Kidney glomerular epithelial cell (primary cell): ENCODE measurements around the gene FAM163B.

Experiments
- DNase-seq: peaks from one replicate; lab custom pipeline; 2025; lab: John Stamatoyannopoulos, UW

The FAM163B gene

DNA sequence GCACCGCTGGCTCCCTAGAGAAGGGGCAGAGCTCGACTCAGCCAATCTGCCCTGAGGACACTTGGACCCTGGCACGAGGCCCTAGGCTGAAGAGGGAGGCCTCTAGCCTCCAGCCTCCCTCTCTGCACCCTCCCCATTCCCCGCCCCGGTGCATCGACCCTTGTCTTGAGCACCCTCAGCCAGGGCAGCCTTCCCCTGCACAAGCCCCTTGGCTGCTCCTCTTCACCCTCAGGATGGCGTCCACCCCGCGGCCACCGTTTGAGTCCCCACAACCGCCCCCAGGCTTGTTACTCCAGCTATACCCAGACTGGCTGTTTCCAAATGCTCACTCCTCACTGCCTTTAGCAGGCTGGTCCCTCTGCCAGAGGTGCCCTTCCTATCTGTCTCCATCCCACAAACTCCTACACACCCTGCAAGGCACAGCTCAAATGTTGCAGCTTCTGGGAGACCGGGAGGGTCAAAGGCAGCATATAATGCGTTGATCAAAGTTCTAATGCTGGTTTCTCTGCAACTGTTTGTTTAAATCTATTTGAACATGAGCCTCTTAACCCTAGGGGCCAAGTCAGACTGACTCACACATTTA lies 6.5 kb upstream of the FAM163B start:
- no peak for DNase-seq

DNA sequence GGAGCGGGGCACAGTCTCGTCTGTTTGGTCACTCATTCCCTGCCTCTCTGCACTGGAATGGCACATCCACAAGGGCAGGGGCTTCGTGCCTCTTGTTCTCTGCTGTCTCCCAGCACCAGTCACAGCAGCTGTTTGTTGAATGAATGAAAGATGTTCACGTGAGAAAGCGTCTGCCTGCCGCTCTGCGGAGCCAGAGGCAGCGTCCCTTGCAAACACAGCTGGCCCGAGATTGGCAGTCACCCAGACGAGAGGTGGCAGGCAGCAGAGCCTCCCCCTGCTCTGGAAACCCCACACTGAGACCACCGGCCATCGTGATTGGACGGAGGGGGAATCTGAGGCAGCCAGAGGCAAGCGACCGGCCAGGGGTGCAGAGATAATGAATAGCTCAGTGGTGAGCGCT lies 6.0 kb upstream of the FAM163B start:
- DNase-seq = no peak

DNA sequence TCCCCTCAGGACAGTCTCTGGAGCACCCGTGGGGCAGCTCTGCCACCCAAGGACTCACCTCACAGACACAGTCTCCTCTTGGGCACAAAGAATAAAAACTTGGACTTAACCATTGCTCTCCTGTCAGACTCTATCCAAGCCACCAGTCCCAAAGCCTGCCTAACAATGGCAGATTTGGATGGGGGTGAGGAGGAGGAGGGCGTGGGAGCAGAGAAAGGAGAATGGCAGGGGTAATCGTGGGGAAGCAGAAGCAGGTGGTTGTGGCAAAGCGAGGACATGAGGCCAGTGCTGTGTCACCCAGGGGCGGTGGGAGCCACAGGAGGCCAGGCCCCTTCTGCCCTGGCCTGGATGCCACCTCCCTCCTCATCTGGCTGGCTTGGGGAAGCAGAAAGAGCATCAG lies 5.5 kb upstream of the FAM163B start:
- DNase-seq = no peak

DNA sequence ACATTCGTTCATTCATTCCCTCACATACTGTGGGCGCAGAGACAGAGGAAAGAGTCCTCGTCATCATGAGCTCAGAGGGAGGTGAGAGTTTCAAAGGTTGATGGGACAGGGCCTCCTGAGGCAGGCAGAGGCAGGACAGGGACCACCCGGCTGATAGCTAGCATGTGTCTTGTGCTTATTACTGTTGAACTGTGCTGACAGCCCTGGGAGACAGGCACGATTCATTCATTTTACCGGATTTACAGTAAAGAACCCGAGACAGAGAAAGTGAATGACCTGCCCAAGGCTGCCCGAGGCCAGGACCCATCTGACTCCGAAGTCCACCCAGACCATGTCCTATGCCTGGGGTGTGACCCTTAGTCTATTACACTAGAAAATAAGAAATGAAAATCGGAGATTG lies 4.9 kb upstream of the FAM163B start:
- DNase-seq = no peak

DNA sequence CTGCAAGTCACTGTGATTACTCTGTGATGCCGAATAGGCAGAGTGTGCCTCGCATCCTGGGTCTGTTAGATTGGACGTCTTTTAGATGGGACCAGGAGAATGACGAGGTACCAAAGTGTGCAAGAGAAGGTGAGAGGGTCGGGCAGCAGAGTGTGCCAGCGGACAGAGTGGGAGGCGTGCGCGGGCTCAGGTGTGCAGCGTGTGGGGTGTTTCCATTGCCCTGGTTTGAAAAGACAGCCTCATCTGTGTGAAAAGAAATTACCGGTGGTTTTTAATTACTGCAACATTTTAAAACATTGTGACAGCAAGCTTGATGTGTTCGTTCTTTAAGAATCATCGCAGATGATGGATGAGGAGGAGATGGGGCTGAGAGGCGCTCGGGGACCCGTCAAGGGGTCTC lies 4.2 kb upstream of the FAM163B start:
- no peak for DNase-seq

DNA sequence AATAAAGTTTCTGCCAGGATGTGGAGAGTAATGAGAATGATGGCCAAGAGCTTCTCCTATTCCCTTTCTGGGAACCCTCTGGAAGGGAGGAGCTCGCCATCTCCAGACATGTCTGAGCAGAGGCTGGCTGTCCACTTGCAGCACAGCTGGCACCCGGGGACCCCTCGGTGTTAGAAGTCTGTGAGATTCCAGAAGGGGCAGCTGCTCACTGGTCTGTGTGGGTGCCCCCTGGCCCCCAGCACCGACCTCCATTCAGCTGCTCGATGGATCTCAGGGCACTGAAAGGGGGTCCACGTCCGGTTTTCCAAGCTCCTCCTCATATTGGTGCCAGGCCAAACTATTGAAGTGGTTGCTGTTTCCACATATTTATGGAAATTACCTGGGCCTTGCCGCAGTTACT lies 3.6 kb upstream of the FAM163B start:
- no peak for DNase-seq

DNA sequence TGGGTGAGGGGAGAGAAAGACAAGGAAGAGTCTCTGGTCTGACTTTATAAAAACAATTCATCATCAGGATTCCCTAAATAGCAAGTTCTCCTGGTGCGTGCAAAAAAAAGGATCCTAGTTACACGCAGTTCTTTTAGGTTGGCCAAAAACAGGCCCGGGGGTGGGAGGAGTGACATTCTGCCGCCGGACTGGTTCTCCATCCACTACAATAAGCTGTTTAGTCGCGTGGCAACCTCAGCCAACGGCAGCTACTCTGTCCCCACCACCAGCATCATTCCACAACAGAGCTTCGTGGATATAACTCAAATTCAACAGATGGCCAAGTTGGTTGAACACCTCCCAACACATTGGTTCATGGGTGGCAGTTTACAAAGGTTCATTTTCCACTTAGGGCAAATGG lies 2.9 kb upstream of the FAM163B start:
- DNase-seq = no peak

DNA sequence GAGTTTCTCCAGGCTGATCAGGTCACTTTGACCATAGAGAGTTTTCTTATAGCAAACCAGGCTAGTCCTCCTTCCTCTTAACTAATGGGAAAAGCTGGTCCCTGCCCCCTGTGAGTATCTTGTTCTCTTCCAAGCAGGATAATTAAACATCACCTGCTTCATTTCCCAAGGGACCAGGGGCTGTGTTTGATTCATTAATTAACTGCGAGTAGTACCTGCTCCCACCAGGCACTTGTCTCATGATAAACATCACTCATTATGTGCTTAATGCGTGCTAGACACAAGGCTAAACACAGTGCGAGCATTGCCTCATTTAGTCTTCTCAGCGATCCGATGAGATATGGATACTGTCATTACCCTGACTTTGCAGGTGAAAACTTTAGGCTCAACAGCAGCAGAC lies 1.7 kb upstream of the FAM163B start:
- DNase-seq = no peak

DNA sequence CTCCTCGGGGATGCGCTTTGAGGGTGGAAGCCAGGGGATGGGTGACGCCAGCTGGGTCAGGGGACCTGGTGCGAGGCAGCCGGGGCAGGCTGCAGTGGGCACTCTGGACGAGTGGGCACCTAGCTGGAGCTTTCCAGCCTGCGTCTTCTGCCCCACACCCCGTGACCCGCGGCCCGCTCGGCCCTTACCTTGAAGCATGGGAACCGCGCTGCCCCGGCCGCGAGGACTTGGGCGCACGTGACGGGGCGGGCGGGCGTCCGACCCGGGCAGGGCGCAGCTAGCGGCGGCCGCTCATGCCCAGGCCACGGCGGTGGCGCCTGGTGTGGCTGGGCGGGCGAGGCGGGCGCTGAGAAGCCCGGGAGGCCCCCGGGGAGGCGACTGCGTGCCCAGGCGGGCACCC lies 300 bp downstream of the FAM163B start:
- no peak for DNase-seq

DNA sequence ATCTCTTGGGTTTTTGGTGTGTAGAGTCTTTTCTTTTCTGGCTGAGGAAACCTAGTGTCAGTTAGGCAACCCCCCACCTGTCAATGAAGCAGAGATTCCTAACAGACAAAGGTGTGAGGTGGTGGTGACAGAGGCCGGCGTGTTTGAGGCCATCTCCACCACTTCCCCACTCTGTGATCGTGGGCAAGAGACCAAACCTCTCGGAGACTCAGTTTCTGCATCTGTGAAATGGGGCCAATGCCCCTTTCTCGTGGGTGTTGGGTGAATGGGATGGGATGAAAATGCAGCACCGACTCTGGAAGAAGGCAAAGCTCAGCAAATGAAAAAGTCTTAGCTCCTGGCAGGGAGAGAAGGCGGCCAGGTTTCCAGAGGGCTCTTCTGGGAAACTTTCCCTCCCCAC lies 807 bp downstream of the FAM163B start:
- DNase-seq = no peak

DNA sequence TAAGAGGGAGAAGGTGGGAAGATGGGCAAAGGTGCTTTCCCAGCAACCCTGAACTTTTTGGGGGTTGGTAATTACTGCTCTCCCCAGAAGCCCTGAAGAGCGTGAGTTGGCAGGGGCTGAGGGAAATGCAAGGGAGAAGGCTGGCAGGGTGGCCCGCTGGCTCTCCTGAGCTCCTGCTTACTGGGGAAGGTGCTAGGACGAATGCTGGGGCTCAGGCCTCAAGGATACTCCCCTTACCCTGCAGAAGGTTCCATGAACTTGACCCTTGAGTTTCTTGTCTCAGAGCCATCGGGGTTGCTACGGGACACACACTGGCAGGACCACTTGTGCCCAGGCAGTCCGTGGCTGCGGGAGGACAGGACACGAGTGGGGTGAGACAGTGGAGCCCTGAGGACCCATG lies 1.2 kb downstream of the FAM163B start:
- DNase-seq = no peak

DNA sequence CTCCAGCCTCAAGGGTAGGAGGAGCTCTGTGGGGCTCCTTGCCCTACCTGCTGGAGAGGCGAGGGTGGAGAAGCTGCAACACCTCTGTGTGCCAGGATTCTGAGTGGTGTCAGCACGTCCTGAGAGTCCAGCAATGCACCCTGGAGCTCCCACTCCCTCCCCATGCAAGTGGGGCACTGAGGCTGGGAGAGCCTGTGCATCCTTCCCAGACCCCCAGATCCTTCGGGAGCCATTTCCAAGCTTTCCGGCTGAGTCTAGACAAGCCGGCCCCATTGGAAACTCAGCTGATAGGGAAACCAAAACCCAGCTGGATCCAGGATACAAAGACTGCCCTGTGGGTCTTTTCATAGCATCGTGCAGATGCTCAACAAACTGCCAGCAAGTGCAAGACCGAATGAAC lies 1.8 kb downstream of the FAM163B start:
- no peak for DNase-seq

DNA sequence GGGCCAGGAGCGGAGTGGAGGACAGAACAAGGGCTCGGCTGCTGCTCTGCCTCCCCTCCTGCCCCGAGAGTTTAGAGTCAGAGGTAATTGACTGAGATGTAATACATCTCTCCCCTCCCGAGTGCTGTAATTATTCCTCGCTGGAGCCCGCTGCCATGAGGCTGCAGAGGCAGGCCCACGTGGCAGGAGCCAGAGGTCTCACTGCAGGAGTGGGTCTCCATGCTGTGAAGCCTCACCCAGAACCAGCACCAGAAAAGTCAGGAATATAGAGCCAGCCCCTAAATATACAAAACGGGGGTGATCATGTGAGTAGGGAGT lies 2.5 kb downstream of the FAM163B start:
- no peak for DNase-seq

DNA sequence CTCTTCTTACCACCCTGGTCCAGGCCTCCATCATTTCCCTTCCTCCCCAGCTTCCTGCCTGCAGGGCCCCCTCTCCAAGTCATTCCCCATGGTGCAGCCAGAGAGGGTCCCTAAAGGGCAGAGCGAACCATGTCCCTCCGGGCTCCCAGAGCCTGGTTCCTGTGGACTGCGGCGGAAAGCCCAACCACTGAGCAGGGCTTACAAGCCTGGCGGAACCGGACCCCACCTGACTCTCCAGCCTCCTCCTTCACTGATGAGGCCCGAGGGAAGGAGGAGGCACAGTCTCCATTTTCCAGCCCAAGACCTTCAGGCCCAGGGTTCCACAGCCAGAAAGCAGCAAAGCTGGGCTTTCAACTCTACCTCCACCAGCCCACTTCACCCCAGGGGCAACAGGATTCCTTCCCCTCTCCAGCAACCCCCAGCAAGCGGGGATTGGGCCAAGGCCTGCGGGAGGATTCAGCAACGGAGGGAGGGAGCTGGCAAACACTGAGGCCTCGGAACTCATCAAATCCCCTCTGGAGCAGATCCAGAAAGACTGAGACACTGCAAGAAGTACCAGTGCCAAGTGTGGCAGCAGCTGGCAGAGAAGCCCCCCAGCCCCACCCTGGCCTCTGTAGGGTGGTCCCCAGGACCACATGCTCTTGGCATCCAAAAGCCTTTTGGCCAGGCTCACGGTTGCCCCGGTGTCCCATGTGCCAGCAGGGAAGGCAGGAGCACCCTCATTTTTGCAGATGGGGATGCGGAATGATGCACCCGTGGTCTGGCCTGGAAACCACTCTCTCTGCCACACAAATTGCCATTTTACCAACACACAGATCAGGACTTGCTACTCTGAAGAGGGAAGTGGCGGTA lies 3.1 kb downstream of the FAM163B start:
- no peak for DNase-seq

DNA sequence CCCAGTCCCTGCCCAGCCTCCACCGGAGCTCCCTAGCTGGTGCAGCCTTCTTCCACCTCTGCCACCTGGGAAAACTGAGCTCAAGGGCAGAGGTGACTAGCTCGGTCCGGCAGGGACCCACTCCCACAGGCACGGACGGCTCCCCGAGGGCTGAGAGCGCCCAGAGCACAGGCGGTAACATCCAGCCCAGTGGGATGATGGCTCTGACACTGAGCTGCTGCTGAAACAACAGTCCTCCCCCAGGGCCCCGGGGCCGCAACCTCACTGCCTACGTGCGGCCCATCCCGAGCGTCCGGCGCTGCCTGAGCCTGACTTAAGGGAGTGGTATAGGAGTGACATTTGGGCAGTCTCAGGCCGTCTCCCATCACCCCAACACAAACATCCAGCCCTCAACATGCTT lies 3.7 kb downstream of the FAM163B start:
- no peak for DNase-seq

DNA sequence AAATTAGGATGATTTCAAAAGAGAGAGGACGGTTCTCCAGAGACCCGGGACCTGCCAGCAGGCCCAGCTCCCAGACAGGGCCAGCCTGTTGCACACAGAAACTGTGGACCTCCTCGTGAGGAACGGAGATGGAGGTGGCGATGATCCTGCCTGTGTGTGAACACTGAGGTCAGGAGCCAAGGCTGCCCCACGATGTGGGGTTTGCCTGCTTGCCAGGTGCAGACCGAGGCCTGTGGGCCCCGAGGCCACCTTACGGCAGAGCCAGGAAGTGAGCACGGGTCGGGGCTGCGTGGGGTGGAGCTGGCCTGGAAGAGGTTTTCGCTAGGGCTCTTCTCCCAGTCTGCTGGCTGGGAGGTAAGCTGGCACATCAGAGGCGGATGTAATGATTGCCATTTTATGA lies 4.3 kb downstream of the FAM163B start:
- DNase-seq = no peak

DNA sequence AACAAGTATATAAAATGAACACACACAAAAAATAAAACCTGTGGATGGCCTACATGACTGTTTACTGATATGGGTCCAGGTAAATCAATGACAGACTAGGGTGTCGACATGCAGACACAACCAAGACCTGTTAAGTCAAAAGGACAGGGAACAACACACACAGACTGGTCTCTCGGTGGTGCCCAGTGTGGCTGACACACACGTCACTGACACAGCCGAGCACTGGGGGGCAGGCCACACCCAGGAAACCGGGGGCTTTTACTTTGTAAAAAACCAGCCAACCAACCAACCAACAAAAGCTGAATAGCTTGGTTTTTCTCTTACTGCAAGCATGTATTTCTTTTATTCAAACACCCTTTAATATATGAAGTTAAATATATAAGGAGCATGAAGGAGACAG lies 5.0 kb downstream of the FAM163B start:
- no peak for DNase-seq

DNA sequence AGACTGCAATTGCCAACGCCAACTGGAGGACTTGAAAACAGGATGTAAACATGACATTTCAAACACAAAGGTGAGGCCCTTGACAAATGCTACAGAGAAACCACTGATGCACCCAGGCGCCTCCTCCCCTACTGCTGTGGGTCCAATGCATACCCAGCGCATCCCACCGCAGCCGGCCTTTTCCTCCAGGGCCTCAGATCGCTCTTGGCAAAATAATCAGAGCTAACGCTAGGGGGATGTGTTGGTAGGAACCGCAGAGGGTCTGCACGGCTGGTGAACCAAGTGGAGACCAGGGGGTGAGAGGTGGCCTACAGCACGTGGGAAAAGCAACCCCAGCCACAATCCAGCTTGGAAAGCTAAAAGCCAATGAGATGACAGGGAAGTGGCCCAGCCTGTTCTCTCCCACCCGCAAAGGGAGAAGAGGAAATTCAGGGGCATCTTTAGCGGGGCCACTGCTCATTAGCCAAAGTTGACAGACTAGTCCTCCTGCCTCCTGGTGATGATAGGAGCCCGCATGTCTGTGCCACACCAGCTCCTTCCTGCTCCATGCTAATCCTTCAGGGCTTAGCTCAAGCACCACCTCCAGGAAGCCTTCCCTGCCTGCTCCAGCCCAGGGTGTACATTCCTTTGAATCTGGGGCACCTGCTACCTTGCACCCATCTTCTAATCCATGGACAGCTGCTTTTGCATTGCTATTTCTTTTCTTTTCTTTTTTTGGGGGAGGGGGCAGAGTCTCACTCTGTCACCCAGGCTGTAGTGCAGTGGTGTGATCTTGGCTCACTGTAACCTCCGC lies 5.9 kb downstream of the FAM163B start:
- no peak for DNase-seq

DNA sequence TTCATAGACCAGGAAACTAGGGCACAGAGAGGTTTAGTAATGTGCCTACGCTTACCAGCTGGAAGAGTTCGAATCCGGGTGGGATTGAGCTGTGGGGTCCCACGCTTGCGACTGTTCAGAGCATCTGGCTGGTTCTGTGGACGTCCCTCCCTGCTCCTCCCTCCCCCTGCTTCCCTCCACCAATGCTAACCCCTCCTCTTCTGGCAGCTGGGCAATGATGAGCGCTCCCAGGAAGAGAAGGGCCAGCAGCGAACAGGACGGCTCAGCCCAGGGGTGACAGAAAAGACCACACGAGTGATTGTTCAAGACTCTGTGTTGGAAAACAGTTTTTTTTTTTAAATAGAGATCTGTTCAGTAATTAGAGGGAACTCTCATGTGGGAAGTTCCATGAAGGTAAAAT lies 6.9 kb downstream of the FAM163B start:
- no peak for DNase-seq

DNA sequence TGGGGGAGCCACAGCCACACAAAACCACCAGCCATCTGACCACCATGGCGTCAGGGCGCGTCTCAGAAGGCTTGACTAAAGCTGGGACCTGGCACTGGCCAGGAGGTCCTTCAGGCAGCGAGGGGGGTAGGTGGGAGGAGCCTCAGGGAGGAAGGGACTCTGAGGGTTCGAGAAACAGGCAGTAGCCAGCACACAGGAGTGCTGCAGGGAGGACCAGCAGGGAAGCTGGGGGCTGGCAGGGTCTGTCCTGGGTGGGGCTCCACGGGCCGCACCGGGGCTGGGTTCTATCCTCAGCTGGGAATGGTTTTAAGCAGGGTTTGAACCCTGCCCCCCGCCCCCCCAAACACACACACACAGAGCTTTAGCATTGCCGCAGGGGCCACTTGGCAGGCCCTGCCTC lies 7.4 kb downstream of the FAM163B start:
- no peak for DNase-seq

DNA sequence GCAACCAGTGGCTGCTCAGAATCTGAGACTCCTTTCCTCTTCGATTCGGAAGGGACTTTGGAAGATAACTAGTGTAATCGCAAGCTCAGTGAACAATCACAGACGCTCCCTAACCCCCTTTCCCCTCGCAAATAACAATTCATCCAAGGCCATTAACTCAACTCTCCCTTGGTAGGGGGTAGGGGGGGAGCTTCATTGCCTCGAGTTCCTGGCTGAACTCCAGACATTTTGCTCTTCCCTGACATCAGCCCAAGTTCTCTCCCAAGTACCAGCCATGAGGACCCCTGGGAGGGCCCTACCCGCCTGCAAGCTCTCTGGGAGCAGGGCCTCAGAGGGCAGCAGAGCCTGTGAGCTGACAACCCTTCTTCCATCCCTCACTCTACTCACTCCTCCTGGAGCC lies 8.4 kb downstream of the FAM163B start:
- no peak for DNase-seq

DNA sequence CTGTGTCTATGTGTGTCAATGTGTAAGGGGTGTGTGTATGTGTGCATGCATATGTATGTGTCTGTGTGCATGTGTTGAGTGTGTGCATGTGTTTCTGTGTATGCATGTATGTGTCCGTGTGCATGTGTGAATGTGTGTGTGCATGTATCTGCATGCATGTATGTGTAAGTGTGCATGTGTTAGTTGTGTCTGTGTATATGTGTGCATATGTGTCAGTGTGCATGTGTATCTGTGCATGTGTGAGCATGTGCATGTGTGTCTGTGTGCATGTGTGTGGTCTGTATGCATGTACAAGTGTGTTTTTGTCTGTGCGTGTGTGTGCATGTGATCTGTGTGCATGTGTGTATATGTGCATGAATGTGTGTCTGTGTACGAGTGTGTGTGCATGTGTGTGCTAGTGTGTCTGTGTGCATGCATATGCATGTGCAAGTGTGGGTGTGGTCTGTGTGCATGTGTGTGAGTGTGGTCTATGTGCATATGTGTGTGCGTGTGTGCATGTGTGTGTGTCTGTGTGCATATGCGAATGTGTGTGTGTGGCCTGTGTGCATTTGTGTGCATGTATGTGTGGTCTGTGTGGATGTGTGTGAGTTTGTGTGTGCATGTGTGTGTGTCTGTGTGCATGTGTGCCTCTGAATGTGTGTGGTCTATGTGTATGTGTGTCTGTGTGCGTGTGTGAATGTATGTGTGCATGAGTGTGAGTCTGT lies 9.6 kb downstream of the FAM163B start:
- no peak for DNase-seq

DNA sequence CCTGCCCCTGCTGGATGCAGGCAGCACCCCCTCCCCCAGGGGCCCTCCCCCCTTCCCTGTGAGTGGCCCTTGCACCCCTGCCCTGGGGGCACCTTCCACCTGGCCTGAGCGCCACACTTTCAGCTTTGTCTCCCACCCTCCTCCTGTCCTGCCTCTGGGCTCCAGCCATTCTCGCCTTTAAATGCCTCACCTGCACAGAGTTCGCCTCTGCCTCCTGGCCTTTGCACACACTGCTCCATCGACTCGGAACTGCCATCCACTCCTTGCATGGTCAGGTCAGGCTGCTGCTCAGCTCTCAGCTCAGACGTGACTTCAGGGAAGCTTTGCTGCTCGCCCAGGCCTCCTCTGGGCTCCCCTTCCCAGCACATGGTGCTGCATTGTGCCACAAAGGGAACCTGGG lies 10.2 kb downstream of the FAM163B start:
- DNase-seq = no peak
